ENCODE measurements around the gene KLHL11. TPM values are rescaled to one million over a fixed set of nuclear protein-coding genes. Genes with fewer than 3 reads are reported as not detected.

Gene KLHL11
- total and polyA plus RNA-seq, 2 of the 8 experiments (the other 6 are each of a cell fraction or from before 2014, with no cell fraction given) = 4.2 to 13.7 TPM

DNA sequence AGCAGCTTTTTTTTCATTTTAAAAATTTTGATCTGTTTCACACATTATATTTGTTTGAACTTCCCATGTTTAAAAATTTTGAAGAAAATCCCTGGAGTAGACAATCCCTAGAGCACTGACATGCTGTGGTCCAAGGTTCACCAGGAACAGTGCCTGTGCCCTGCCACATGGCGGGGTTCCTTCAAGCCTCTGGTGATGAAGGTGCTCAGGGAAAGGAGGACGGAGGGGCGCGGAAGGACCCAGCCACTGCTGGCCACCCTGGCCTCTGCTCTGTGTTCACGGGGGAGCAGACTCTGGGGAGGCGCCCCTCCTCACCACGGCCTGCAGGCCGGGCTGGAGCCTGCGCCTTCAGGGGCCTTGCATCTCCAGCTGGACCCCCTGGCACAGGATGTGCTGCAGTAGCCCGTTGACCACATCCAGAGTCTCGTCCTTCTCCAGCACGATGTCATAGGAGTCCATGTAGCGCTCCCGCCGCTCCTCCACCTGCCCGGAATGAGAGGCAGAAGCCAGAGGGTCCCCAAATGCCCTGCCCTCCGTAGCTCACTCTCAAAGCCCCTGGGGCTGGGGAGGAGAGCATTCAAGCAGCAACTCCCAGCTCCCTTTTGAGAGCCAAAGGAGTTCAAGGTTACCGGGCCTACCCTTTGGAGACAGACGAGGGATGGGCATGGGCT lies 39.9 kb downstream of the KLHL11 start (continued):
- TF ChIP-seq RFX5 (IDR thresholded peaks at IDR 0.05; ENCODE audit: borderline replicate concordance, low read depth, low read length) (no peak), CTBP2 (IDR thresholded peaks at IDR 0.05; ENCODE audit: borderline replicate concordance, insufficient read depth, insufficient read length, low read length) (no peak), EP300 (IDR thresholded peaks at IDR 0.05; ENCODE audit: borderline replicate concordance in 1 of 2, low read depth in 2 of 2, low read length in 2 of 2) (no peak), KDM1A (IDR thresholded peaks at IDR 0.05; ENCODE audit: borderline replicate concordance, low read length) (no peak), CREB1 (IDR thresholded peaks at IDR 0.05) (no peak), POLR2A (IDR thresholded peaks at IDR 0.05; ENCODE audit: control extremely low read depth in 1 of 2, low read depth in 2 of 2, low read length in 2 of 2) (no peak)

Data from H1 (cell line).